HG03064 (cell line): ENCODE measurements around the gene RAB34.

Source experiments
- ATAC-seq: cut with Tn5 transposase; IDR thresholded peaks from one replicate; pipeline ENCODE4 v1.9.1; 2021; ENCODE audit warnings: low read depth; ENCODE audit not compliant: unreplicated experiment

Gene RAB34

GRCh38 chr17:28717578-28718332 lies at the start of gene RAB34:
RAB34 (minus strand) TSS chr17:28717868; CDS start chr17:28717266, 602 bp downstream.
- ATAC-seq, result no peak

DNA sequence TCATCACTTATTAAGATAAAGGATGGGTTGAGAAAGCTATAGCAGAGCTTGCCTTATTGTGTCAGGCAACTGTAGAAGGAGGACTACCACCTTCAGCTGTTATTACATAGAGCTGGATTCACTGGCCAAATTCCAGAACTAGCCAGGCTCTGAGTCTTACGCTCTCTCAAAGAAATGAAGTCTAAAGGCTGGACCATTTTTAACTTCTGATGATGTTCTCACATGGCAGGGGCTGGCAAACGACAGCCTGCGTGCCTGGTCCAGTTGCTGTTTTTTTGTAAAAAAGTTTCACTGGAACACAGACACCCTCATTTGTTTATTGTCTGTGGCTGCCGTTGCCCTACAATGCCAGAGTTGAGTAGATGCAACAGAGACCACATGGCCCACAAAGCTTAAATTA lies 47.4 kb upstream of the RAB34 start:
- no peak for ATAC-seq

- no peak for ATAC-seq
Measured at GRCh38 chr17:28763804-28764266, 46.2 kb upstream of the RAB34 start.

- no peak for ATAC-seq
Measured at GRCh38 chr17:28763137-28763799, 45.6 kb upstream of the RAB34 start.

GRCh38 chr17:28760601-28761562 lies 43.2 kb upstream of the RAB34 start:
- no peak for ATAC-seq

GRCh38 chr17:28759256-28759865 lies 41.7 kb upstream of the RAB34 start:
- ATAC-seq, result no peak

- ATAC-seq, result no peak
Measured at GRCh38 chr17:28758411-28759121, 40.9 kb upstream of the RAB34 start.

GRCh38 chr17:28756049-28756804 lies 38.6 kb upstream of the RAB34 start:
- no peak for ATAC-seq

GRCh38 chr17:28755486-28755885 lies 37.8 kb upstream of the RAB34 start:
- ATAC-seq, result no peak

DNA sequence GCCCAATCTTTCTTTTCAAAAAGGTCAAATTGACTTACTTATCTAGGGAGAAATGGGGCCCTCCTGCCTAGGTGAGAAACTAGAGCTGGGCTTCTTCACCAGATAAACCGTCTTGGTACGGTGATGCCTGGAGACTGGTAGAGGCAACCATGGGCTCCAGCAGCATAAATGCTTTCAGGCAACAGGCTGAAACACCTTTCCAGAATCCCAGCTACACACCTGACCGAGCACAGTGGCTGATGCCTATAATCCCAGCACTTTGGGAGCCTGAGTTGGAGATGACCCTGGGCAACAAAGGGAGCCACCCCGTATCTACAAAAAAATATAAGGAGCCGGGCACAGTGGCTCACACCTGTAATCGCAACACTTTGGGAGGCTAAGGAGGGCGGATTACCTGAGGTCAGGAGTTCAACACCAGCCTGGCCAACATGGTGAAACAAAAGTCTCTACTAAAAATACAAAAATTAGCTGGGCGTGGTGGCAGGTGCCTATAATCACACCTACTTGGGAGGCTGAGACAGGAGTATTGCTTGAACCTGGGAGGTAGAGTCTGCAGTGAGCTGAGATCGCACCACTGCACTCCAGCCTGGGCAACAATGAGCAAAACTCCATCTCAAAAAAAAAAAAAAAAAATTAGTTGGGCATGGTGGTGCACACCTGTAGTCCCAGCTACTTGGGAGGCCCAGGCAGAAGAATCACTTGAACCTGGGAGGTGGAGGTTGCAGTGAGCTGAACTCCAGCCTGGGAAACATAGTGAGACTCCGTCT lies 34.1 kb upstream of the RAB34 start:
- ATAC-seq, result no peak

DNA sequence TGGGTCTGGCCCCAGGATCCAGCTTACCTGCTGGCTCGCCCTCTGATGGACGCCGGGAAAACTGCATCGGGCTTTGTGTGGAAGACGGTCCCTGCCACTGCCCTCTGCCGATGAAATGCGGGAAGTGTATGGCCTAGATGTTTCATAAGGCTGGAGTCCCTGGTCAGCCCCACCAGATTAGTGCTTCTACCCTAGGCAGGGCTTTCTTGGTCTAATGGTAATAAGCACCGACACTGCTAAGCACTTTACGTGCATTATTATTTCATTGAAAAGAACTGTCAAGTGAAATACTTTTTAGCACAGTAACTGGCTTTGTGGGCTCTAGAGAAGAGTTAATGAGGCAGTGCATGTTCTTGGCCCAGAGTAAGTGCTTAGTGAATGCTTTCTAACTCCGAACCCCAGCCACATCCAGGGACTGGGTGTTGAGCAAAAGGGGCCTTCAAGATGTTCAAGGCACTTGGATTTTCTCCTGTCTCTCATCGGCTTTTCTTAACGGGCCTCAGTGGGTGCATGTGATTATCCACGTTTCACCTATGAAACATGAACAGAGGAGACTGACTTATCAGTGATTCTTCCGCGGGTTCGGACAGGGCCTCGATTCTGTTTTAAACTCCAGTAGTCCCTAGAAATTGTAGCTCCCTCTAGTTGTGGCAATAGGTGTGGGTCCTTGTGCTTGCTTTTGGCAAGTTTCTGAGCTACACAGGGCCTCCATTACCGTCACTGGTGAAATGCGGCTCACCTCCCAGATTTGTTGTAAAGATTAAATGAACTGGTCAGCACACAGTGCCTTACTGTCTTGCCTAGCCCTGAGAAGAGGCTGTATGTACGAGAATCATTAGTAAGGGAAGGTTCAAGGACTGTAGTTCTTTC lies 32.7 kb upstream of the RAB34 start:
- ATAC-seq, result no peak

- ATAC-seq, result no peak
Measured at GRCh38 chr17:28749516-28750177, 32.0 kb upstream of the RAB34 start.

- ATAC-seq, result no peak
Measured at GRCh38 chr17:28748852-28749515, 31.3 kb upstream of the RAB34 start.

- no peak for ATAC-seq
Measured at GRCh38 chr17:28747801-28748750, 30.4 kb upstream of the RAB34 start.

DNA sequence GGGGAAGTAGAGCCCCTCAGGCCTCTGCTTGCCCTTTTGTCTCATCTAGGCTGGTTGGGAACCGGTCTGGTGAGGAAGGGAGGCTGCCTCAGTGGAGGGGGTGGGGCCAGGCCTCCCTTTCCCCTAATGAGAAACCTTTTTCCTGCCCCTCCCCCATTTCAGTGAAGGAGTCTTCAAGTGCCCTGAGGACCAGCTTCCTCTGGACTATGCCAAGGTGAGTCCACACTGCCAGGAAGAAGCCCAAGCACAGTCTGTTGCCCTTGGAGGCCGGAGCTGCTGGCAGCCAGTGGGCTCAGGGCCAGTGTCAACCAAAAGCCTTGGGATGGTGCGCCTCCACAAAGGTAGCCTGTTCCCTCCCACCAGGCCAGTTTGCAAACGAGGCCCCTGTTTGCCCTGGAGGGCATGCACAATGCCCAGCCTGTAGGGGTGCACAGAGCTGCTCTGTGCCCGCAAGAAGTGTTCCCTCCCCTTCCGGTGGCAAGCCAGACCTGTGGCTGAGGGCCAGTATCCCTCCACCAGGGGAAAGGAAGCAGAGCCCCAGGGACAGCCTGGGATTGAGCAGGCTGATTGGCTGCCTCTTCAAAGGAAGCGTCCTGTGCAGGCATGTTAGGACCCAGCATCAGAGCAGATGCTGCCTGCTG lies 29.5 kb upstream of the RAB34 start:
- no peak for ATAC-seq
